Ovary (tissue), 9 donors: ENCODE measurements around the gene TMEM158. TPM values are rescaled to one million over a fixed set of nuclear protein-coding genes. Genes with fewer than 3 reads are reported as not detected.

ENCODE experiments used
- DNase-seq, 5 donors: peaks; one replicate each; pipeline ENCODE4 v3.0.0-alpha.2; 2019 to 2020
- H3K27ac ChIP-seq, 2 donors: fragments of 200-600 bp; one replicate each; pipeline versions ENCODE4 v1.5.1 to v1.8.0; 2019 to 2022
- H3K27me3 ChIP-seq: fragments of 200-600 bp; one replicate; pipeline ENCODE4 v1.8.0; 2022
- H3K36me3 ChIP-seq: fragments of 200-600 bp; sonication (generic); one replicate; pipeline ENCODE4 v1.5.1; 2019
- H3K4me1 ChIP-seq: one replicate; pipeline ENCODE4 v1.8.1; 2013; ENCODE audit warnings: mild to moderate bottlenecking, moderate library complexity; ENCODE audit not compliant: insufficient read depth
- H3K4me3 ChIP-seq: fragments of 200-600 bp; sonication (generic); one replicate; pipeline ENCODE4 v1.5.1; 2017
- H3K9me3 ChIP-seq, 2 donors: fragments of 200-600 bp in 1 of 2; sonication (generic) in 1 of 2; one replicate each; pipeline versions ENCODE4 v1.5.1 to v1.8.1; 2013 to 2019; ENCODE audit warnings: mild to moderate bottlenecking in 1 of 2, moderate library complexity in 1 of 2
- EP300 ChIP-seq: sonication (generic); formaldehyde crosslinking; IDR thresholded peaks from one replicate; pipeline ENCODE4 v1.6.1; 2017; ENCODE audit warnings: antibody characterized with exemption
- POLR2A ChIP-seq: fragments of 450-650 bp; IDR thresholded peaks from one replicate; pipeline ENCODE4 v1.6.1; 2017; ENCODE audit warnings: antibody characterized with exemption, mild to moderate bottlenecking, moderate library complexity
- WGBS, 3 donors: extraction: QIAGEN DNeasy Blood & Tissue Kit in 1 of 3; methylation state at CpG; one replicate each; pipeline versions ENCODE4 v1.1.5 to v1.1.7; 2013 to 2017; 5-methylcytosine and 5-hydroxymethylcytosine counted together
- intact Hi-C, 4 donors: fragments of 100-400 bp; cut with DNase I; formaldehyde crosslinking; loops; one replicate each; pipeline versions ENCODE4 v1.11.0 to v1.15.1; 2022 to 2023
- polyA plus RNA-seq, 2 donors: library from polyadenylated mRNA; stranded (reverse); fragments of 200-250 nt in 1 of 2; fragments of 350-450 nt in 1 of 2; fragmentation: Illumina TruSeq in 1 of 2; extraction: RNeasy Lipid Tissue Mini Kit (QIAGEN cat#74804) in 1 of 2; gene quantifications; one replicate each; pipeline ENCODE4 v1.2.3, GENCODE V29; 2013 to 2014
- total RNA-seq, 7 donors: library from RNA; depleted of rRNA in 2 of 7; stranded (reverse); fragments of >200 nt in 2 of 7; fragmentation: NEBNext Ultra II Directional in 3 of 7; extraction: Animal tissue kit (Norgen Biotek cat#: 25700) in 3 of 7; gene quantifications; one replicate each; pipeline versions ENCODE4 v1.1.0 to v1.2.4, GENCODE V29; 2016 to 2023
- TF ChIP-seq, protein P1 (sequence below), 3 donors: fragments of 450-650 bp in 2 of 3; fragments of 200-600 bp in 1 of 3; IDR thresholded peaks; one replicate each; pipeline versions ENCODE4 v1.5.1 to v1.8.0; 2016 to 2022; ENCODE audit warnings: antibody characterized with exemption in 3 of 3, mild to moderate bottlenecking in 1 of 3
- donor health status: DM: no; HTN: no; CAD: no; lungs with moderate emphysema.
- donor health status: DM: no; HTN: no; CAD: no.
- donor health status: Bipolar disorder and iron deficiency.
- donor health status: DM: yes; HTN: yes; CAD: no.
- donor health status: DM: no; HTN: no; CAD: no.
- donor health status: DM: yes; HTN: yes; CAD: no.

The TMEM158 gene
- total and polyA plus RNA-seq, 9 donors: 0.98 to 5.7 (median 2.6) TPM; not detected in 1

DNA sequence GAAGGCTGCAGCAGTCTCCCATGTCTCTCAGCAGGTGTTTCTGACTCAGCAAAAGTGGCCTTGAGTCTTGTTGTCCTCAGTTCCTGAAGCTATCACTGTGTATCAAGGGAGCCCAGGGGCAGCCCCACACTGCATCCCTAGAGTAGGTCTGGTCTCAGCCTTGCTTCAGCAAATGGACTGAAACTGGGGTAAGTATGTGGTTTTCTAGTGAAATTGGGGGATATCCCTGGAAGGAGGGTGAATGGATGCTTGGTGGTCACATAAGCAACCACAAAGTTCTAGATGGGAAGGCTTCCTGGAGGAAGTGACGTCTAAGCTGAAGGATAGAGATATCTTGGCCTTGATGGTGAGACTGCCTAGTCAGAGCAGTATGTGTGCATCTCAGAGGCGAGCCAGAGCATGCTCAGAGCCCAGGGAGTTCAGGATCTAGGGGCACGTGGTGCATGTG, 38.4 kb downstream of the TMEM158 start:
- WGBS, 3 donors: 40 to 58% (median 45%) methylated on average over 3 of the region's 3 CpGs

DNA sequence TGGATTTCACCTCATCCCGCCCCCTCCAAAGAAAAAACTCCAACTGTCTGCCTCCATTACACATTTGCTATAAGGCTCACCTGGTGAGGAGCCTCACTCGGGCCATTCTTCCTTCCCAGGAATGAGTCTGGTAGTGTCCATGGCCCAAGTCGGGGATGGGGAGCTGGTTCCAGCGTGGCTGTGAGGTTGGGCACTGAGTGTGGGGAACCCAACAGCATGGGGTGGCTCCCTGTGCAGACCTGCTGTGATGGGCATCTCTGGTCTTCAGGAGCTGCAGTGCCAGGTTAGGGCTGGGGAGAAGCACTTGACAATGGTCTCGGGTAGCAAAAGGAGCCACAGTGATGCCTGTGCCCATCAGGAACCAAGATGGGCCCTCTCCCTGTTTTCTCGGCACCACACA, 39.2 kb downstream of the TMEM158 start:
- no peak for TF ChIP-seq POLR2A
- TF ChIP-seq, protein P1, sequence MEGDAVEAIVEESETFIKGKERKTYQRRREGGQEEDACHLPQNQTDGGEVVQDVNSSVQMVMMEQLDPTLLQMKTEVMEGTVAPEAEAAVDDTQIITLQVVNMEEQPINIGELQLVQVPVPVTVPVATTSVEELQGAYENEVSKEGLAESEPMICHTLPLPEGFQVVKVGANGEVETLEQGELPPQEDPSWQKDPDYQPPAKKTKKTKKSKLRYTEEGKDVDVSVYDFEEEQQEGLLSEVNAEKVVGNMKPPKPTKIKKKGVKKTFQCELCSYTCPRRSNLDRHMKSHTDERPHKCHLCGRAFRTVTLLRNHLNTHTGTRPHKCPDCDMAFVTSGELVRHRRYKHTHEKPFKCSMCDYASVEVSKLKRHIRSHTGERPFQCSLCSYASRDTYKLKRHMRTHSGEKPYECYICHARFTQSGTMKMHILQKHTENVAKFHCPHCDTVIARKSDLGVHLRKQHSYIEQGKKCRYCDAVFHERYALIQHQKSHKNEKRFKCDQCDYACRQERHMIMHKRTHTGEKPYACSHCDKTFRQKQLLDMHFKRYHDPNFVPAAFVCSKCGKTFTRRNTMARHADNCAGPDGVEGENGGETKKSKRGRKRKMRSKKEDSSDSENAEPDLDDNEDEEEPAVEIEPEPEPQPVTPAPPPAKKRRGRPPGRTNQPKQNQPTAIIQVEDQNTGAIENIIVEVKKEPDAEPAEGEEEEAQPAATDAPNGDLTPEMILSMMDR (IDR thresholded peaks at IDR 0.05): no peak
- no peak for TF ChIP-seq EP300
- 96 to 97% (median 96%) methylated on average over 6 of the region's 6 CpGs for WGBS, 3 donors

More for the DNA sequence above, 38.4 kb downstream of the TMEM158 start:
- no peak for TF ChIP-seq POLR2A
- TF ChIP-seq, protein P1 (IDR thresholded peaks at IDR 0.05): no peak
- TF ChIP-seq EP300: no peak
- H3K27me3 ChIP-seq: no peaks in the 10 kb centered on the region
- no peaks in the 10 kb centered on the region for H3K4me1 ChIP-seq
- H3K9me3 ChIP-seq: no peaks in the 10 kb centered on the region
- H3K36me3 ChIP-seq: no peaks in the 10 kb centered on the region
- H3K4me3 ChIP-seq: no peak overlapping the region
- DNase-seq: no peak
- intact Hi-C loops: no loop called here
- H3K27ac ChIP-seq: no peak overlapping the region

DNA sequence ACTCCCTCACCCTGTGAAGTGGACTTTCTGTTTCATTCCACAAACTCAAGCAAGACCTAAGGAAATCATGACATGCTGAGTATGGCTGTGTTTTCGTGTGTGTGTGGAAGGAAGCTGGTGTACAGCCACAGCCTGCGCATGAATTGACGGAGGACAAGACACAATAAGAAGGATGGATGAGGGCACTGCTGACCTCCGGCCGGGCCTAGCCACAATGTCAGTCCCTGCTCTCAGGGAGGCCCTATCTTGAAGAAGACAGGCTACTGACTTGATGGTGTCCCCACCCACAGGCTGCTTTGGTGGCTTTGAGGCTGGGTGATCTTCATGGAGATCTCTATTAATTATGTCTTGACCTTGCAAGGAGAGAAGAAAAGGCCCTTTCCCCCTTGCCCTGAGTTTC, 40.6 kb downstream of the TMEM158 start:
- WGBS, 3 donors: 88 to 92% (median 89%) methylated on average over 5 of the region's 5 CpGs
- intact Hi-C loops: no loop called here
- no peak overlapping the region for H3K27ac ChIP-seq

More for the DNA sequence above, 39.2 kb downstream of the TMEM158 start:
- Histone ChIP-seq H3K9me3 (no peaks in the 10 kb centered on the region), H3K27me3 (no peaks in the 10 kb centered on the region), H3K4me3 (no peak overlapping the region), H3K4me1 (no peaks in the 10 kb centered on the region), H3K36me3 (no peaks in the 10 kb centered on the region), H3K27ac (no peak overlapping the region)
- intact Hi-C loops: no loop called here
- DNase-seq: no peak

DNA sequence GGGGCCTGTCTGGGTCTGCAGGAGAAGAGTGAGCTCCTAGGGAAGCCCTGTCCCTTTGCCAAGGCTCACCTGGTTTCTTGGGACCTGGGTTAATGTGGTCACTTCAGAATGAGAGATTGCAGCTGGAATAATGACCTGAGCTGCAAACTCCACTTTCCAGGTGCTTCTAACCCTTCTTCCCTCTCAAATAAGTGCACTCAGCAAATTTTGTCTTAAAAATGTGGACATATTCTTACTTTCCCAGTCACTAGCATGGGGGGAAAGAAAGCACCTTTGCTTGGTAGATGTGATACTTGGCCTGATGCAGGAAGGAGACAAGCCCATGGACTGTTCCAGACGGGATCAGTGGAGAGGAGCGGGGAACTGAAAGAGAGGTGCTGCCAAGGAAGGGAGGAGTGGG, 41.0 kb downstream of the TMEM158 start:
- WGBS, 3 donors: 85 to 93% (median 90%) methylated on average over 2 of the region's 2 CpGs
- intact Hi-C loops: no loop called here
- Histone ChIP-seq H3K4me1 (no peaks in the 10 kb centered on the region), H3K27ac (no peak overlapping the region), H3K27me3 (no peaks in the 10 kb centered on the region), H3K36me3 (no peaks in the 10 kb centered on the region), H3K9me3 (no peaks in the 10 kb centered on the region), H3K4me3 (no peak overlapping the region)
- DNase-seq: no peak
- TF ChIP-seq, protein P1 (IDR thresholded peaks at IDR 0.05): no peak
- TF ChIP-seq POLR2A (no peak), EP300 (no peak)

More for the DNA sequence above, 40.6 kb downstream of the TMEM158 start:
- no peak for DNase-seq
- TF ChIP-seq, protein P1 (IDR thresholded peaks at IDR 0.05): no peak
- TF ChIP-seq EP300 (no peak), POLR2A (no peak)
- no peaks in the 10 kb centered on the region for H3K4me1 ChIP-seq
- no peaks in the 10 kb centered on the region for H3K36me3 ChIP-seq
- H3K9me3 ChIP-seq: no peaks in the 10 kb centered on the region
- H3K27me3 ChIP-seq: no peaks in the 10 kb centered on the region
- H3K4me3 ChIP-seq: no peak overlapping the region
